Peyer's patch (tissue), 4 donors: ENCODE results near the gene GAMT.

Source experiments
- POLR2A ChIP-seq, 2 donors: fragments of 450-650 bp; IDR thresholded peaks; one replicate each; pipeline ENCODE4 v1.5.1; 2017; ENCODE audit warnings: antibody characterized with exemption in 2 of 2, mild to moderate bottlenecking in 2 of 2, moderate library complexity in 2 of 2
- TF ChIP-seq, protein P1 (sequence below), 6 experiments: fragments of 450-650 bp in 4 of 6; fragments of 200-600 bp in 2 of 6; sonication (generic) in 1 of 6; IDR thresholded peaks; one replicate each; pipeline ENCODE4 v1.5.1; 2017 to 2019; ENCODE audit warnings: antibody characterized with exemption in 6 of 6, mild to moderate bottlenecking in 3 of 6, moderate library complexity in 1 of 6

- TF ChIP-seq, protein P1, sequence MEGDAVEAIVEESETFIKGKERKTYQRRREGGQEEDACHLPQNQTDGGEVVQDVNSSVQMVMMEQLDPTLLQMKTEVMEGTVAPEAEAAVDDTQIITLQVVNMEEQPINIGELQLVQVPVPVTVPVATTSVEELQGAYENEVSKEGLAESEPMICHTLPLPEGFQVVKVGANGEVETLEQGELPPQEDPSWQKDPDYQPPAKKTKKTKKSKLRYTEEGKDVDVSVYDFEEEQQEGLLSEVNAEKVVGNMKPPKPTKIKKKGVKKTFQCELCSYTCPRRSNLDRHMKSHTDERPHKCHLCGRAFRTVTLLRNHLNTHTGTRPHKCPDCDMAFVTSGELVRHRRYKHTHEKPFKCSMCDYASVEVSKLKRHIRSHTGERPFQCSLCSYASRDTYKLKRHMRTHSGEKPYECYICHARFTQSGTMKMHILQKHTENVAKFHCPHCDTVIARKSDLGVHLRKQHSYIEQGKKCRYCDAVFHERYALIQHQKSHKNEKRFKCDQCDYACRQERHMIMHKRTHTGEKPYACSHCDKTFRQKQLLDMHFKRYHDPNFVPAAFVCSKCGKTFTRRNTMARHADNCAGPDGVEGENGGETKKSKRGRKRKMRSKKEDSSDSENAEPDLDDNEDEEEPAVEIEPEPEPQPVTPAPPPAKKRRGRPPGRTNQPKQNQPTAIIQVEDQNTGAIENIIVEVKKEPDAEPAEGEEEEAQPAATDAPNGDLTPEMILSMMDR (IDR thresholded peaks at IDR 0.05) = no peak
- TF ChIP-seq POLR2A (IDR thresholded peaks at IDR 0.05) = no peak
Measured at GRCh38 chr19:1350867-1351266, 50.5 kb downstream of the GAMT start.
